Fibroblast of gingiva (primary cell): ENCODE results near the gene PRDM5.
A peak's percentile ranks its signal among the peaks of the same experiment; 100 is the strongest.
"Not testable (repeated sequence)": the region's sequence is repeated elsewhere in the genome, so short reads cannot be mapped to it uniquely, and the experiment has no call there.

Experiments used
- DNase-seq: peaks from one replicate; pipeline ENCODE4 v3.0.0-alpha.2; 2011; ENCODE audit warnings: low read depth

The PRDM5 gene

GRCh38 chr4:120703908-120704307 is 218.6 kb downstream of the PRDM5 start:
- DNase-seq, result no peak

- DNase-seq, result no peak
These were observed 223.2 kb downstream of the PRDM5 start for GRCh38 chr4:120699354-120699753.

- peak; percentile 8 for DNase-seq
These were observed 227.6 kb downstream of the PRDM5 start for GRCh38 chr4:120694973-120695372.

- DNase-seq, result no peak
These were observed 228.7 kb downstream of the PRDM5 start for GRCh38 chr4:120693816-120694215.

- DNase-seq, result peak; percentile 82
These were observed 229.6 kb downstream of the PRDM5 start for GRCh38 chr4:120692964-120693363.

GRCh38 chr4:120691536-120691935 is 231.0 kb downstream of the PRDM5 start:
- no peak for DNase-seq

GRCh38 chr4:120691106-120691505 is 231.4 kb downstream of the PRDM5 start:
- DNase-seq, result no peak

- DNase-seq, result peak; percentile 4
These were observed 233.7 kb downstream of the PRDM5 start for GRCh38 chr4:120688791-120689190.

- peak; percentile 50 for DNase-seq
These were observed 236.7 kb downstream of the PRDM5 start for GRCh38 chr4:120685756-120686278.

- no peak for DNase-seq
These were observed 238.5 kb downstream of the PRDM5 start for GRCh38 chr4:120683897-120684540.

- no peak for DNase-seq
These were observed 239.5 kb downstream of the PRDM5 start for GRCh38 chr4:120682981-120683380.

- no peak for DNase-seq
These were observed 241.8 kb downstream of the PRDM5 start for GRCh38 chr4:120680647-120681228.

GRCh38 chr4:120673696-120674095 is 248.8 kb downstream of the PRDM5 start:
- peak; percentile 4 for DNase-seq

GRCh38 chr4:120672558-120673147 is 249.9 kb downstream of the PRDM5 start:
- DNase-seq, result no peak

GRCh38 chr4:120672076-120672475 is 250.4 kb downstream of the PRDM5 start:
- DNase-seq, result no peak

- DNase-seq, result no peak
These were observed 251.0 kb downstream of the PRDM5 start for GRCh38 chr4:120671538-120671937.

GRCh38 chr4:120667102-120667501 is 255.4 kb downstream of the PRDM5 start:
- no peak for DNase-seq

- no peak for DNase-seq
These were observed 257.7 kb downstream of the PRDM5 start for GRCh38 chr4:120664851-120665250.

GRCh38 chr4:120659616-120660170 is 262.8 kb downstream of the PRDM5 start:
- no peak for DNase-seq

GRCh38 chr4:120658772-120659171 is 263.8 kb downstream of the PRDM5 start:
- no peak for DNase-seq

- no peak for DNase-seq
These were observed 268.5 kb downstream of the PRDM5 start for GRCh38 chr4:120653804-120654573.

- DNase-seq, result not testable (repeated sequence)
These were observed 274.2 kb downstream of the PRDM5 start for GRCh38 chr4:120648336-120648735.
